ENCODE measurements around the gene MBD3L3.
"Not testable (repeated sequence)": the region's sequence is repeated elsewhere in the genome, so short reads cannot be mapped to it uniquely, and the experiment has no call there.

The MBD3L3 gene

DNA sequence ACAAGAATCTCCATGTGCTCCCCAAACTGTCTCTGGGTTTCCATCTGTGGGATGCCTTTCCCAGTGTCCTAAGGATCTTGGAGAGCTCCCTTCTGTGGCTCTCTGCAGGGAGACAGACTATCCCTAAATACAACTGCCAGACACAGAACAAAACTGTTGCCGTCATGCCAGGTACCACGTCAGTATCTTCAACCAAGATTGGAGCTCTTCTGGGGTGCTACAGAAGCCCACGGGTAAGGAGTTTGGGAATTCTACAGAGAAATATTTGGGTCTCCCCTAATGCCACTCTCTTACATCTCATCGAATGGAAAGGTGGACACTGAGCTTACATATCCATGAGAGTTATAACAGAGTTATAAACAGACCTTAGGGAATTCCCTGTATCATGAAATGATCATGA is 4.9 kb upstream of the MBD3L3 start:
- DNase-seq (ENCODE audit: low read depth): no peak

DNA sequence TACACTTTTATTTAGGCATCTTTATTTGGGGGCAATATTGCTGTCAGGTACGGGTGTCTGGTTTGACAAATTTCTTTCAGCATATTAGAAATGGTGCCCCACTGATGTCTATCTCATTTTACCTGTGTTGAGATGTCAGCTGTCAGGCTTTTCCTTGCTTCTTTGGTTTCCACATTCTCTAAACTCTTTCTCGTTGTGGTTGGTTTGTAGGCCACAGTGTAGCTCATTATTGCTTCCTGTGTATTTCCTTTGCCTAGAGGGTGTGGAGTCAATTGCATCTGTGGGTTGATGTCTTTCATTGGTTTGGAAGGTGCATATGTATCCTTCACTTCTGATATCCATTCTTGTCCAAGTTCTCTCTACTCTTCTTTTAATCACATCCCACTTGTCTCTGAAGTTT is 1.5 kb upstream of the MBD3L3 start:
- not testable (repeated sequence) for DNase-seq (ENCODE audit: low read depth)

DNA sequence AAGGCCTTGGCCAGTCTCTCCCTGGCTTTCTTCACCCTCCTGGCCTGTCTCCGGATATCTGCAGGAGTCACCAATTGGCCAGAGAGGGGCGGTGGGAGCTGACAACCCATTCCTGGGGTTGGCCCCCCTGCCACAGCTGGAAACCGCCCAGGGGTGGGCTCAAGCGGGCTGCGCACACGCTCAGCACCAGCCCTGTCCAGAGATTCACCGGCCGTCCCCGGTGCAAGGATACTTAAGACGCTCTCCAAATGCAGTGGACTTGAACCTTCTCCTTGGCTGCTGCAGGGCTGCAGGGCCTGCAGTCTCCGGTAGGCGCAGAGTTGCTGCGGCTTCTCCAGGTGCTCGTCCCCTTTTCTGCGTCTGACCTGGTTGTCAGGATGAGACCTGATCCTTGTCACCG is 2.1 kb downstream of the MBD3L3 start:
- not testable (repeated sequence) for DNase-seq (ENCODE audit: low read depth)

DNA sequence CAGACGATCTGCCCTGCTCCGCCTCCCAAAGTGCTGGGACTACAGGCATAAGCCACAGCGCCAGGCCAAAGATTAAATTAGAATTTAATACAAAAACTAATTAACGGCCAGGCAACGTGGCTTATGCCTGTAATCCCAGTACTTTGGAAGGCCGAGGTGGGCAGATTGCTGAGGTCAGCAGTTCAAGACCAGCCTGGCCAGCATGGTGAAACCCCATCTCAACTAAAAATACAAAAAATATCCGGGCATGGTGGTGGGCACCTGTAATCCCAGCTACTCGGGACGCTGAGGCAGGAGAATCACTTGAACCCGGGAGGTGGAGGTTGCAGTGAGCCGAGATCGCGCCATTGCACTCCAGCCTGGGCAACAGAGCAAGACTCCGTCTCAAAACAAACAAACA is 2.8 kb downstream of the MBD3L3 start:
- not testable (repeated sequence) for DNase-seq (ENCODE audit: low read depth)

DNA sequence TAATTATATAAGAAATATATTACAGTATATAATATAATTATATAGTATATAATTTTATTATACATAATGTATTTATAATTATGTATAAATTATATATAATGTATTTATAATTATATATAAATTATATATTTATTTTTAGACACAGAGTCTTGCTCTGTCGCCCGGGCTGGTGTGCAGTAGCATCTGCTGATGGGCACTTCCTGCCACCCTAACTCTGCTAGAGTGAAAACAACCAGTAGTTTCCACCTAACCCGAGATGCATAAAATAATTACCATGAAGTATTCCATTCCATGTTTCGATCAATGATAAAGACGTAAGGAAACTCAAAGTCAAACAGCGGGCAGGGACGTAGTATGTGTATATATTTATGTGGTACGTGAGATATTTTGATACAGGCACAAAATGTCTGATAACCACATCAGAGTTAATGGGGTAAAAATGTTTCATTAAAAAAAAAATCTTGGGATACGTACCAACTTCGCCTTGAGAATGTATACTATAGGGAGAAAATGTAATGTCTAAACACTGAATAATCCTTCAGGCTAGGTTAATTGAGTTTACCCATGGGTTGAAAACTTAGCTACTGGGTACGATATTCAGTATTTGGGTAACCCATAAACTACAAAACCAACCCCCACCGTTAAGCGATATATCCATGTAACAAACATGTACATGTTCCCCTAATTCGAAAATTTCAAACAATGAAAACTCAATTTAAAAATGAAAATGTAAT is 3.7 kb downstream of the MBD3L3 start:
- not testable (repeated sequence) for DNase-seq (ENCODE audit: low read depth)

DNA sequence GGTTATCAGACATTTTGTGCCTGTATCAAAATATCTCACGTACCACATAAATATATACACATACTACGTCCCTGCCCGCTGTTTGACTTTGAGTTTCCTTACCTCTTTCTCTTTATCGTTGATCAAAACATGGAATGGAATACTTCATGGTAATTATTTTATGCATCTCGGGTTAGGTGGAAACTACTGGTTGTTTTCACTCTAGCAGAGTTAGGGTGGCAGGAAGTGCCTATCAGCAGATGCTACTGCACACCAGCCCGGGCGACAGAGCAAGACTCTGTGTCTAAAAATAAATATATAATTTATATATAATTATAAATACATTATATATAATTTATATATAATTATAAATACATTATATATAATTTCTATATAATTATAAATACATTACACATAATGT is 5.6 kb downstream of the MBD3L3 start:
- DNase-seq (ENCODE audit: low read depth): not testable (repeated sequence)

DNA sequence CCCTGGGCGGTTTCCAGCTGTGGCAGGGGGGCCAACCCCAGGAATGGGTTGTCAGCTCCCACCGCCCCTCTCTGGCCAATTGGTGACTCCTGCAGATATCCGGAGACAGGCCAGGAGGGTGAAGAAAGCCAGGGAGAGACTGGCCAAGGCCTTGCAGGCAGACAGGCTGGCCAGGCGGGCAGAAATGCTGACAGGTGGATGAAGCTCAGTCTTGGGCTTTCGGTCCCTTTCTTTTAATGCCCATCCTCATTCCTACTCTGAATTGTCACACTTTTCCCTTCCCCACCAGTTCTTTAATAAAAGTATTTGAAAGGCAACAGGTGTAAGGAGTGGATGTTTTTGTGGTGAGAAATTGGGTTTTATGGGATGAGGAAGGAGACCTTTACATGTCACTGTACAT is 7.1 kb downstream of the MBD3L3 start:
- not testable (repeated sequence) for DNase-seq (ENCODE audit: low read depth)

DNA sequence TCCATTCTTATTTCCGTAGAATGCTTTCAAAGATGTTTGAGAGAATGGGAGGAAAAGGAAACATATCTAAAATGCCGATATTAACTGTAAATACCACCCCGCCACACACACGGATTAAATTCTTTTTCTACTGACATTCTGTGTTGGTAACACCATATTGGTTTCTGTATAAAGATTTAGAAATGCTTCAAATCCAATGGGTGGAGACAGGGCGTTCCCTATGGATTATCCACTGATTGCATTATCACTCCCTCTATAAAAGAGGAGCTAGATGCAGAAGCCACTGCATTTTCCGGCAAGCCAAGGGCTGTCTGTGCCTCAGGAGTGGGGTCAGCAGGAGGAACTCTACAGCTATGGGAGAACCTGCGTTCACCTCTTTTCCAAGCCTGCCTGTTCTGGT is 9.5 kb downstream of the MBD3L3 start, which contains the start of gene MBD3L2:
Gene MBD3L2, plus strand, starts transcription at position 301 of the 400 bp plus-strand sequence. Its CDS starts 53 bp downstream, at position 354.
- not testable (repeated sequence) for DNase-seq (ENCODE audit: low read depth)

DNA sequence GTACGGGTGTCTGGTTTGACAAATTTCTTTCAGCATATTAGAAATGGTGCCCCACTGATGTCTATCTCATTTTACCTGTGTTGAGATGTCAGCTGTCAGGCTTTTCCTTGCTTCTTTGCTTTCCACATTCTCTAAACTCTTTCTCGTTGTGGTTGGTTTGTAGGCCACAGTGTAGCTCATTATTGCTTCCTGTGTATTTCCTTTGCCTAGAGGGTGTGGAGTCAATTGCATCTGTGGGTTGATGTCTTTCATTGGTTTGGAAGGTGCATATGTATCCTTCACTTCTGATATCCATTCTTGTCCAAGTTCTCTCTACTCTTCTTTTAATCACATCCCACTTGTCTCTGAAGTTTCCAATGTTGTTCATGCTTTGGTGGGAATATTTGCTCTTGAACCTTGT is 16.9 kb downstream of the MBD3L3 start:
- DNase-seq (ENCODE audit: low read depth): not testable (repeated sequence)

DNA sequence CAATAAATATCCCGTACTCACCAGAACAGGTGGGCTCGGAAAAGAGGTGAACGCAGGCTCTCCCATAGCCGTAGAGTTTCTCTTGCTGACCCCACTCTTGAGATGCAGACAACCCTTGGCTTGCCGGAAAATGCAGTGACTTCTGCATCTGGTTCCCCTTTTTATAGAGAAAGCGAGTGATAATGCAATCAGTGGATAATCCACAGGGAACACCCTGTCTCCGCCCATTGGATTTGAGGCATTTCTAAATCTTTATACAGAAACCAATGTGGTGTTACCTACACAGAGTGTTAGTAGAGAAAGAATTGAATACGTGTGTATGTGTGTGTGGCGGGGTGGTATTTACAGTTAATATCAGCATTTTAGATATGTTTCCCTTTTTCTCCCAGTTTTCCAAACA is 18.4 kb downstream of the MBD3L3 start, which contains the start of gene MBD3L4:
Gene MBD3L4, minus strand, starts transcription at position 101 of the 400 bp plus-strand sequence. Its CDS starts 35 bp downstream, at position 66.
- DNase-seq (ENCODE audit: low read depth): not testable (repeated sequence)

DNA sequence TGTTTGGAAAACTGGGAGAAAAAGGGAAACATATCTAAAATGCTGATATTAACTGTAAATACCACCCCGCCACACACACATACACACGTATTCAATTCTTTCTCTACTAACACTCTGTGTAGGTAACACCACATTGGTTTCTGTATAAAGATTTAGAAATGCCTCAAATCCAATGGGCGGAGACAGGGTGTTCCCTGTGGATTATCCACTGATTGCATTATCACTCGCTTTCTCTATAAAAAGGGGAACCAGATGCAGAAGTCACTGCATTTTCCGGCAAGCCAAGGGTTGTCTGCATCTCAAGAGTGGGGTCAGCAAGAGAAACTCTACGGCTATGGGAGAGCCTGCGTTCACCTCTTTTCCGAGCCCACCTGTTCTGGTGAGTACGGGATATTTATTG is 28.2 kb downstream of the MBD3L3 start, which contains the start of gene MBD3L5:
Gene MBD3L5, plus strand, starts transcription at position 301 of the 400 bp plus-strand sequence. Its CDS starts 34 bp downstream, at position 335.
- DNase-seq (ENCODE audit: low read depth): not testable (repeated sequence)

DNA sequence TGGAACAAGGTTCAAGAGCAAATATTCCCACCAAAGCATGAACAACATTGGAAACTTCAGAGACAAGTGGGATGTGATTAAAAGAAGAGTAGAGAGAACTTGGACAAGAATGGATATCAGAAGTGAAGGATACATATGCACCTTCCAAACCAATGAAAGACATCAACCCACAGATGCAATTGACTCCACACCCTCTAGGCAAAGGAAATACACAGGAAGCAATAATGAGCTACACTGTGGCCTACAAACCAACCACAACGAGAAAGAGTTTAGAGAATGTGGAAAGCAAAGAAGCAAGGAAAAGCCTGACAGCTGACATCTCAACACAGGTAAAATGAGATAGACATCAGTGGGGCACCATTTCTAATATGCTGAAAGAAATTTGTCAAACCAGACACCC is 29.7 kb downstream of the MBD3L3 start:
- DNase-seq (ENCODE audit: low read depth): not testable (repeated sequence)

DNA sequence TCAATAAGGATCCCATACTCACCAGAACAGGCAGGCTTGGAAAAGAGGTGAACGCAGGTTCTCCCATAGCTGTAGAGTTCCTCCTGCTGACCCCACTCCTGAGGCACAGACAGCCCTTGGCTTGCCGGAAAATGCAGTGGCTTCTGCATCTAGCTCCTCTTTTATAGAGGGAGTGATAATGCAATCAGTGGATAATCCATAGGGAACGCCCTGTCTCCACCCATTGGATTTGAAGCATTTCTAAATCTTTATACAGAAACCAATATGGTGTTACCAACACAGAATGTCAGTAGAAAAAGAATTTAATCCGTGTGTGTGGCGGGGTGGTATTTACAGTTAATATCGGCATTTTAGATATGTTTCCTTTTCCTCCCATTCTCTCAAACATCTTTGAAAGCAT is 37.1 kb downstream of the MBD3L3 start, which contains the start of gene MBD3L2B:
Gene MBD3L2B, minus strand, starts transcription at position 101 of the 400 bp plus-strand sequence. Its CDS starts 34 bp downstream, at position 67.
- not testable (repeated sequence) for DNase-seq (ENCODE audit: low read depth)

DNA sequence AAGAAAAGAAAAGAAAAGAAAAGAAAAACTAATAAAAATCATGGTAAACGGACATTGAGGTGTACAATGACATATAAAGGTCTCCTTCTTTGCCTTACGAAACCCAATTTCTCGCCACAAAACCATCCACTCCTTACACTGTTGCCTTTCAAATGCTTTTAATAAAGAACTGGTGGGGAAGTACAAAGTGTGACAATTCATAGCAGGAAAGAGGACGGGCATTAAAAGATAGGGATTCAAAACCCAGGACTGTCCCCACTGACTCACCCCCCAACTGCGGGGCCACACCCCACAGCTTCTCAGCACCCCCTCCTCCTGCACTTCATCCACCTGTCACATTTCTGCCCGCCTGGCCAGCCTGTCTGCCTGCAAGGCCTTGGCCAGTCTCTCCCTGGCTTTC is 39.6 kb downstream of the MBD3L3 start:
- no peak for DNase-seq (ENCODE audit: low read depth)

DNA sequence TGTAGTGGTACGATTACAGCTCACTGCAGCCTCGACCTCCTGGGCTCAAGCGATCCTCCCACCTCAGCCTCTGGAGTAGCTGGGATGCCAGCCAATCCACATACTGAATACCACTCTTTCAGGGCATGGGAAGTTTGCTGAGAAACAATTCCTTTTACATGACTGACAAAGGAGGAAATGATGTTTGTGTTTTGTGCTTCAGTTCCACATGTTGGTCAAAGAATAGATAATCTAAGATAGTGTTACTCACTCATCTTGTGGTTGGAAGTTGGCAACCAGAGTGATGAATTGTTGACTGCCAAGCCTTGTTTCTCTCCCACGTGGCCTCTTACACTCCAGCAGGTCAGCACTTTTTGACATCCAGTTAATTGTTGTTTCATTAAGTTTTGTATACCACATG is 44.8 kb downstream of the MBD3L3 start:
- peak; percentile 71 for DNase-seq (ENCODE audit: low read depth)

DNA sequence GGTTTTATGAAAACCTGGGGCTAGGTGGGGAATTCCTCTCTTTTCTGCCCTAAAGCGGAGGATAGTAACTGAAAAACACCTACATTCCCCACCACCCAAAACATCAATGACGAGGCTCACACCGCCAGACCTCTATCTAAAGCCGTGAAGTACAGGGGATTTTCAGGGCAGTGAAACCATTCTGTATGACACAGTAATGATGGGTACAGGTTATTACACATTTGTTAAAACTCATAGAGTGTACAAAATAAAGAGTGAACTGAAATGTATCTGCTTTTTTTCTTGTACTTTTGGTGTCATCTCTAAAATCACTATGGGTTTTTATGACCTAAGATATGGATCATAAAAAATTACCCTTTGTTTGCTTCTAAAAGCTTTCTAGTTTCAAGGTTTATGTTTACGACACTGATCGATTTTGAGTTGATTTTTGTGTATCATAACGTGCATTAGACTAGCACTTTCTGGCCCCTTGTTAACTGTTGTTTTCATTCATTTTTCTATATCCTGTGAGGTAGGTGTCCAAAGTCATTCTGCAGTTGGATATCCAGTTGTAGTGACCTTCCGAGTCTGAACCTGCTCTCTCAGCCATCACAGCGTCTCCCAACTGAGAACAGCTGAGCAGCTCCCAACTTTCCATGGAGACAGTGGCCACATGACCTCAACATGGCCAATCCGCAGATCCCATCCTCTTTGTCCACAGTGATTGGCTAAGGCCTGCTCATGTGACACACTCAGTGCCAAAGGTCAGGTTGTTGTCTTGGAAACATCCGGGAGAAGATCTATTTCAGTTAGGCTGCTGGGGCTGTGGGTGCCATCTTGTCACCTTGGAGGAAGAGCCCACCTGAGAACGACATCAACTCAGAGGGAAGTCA is 47.5 kb downstream of the MBD3L3 start:
- no peak for DNase-seq (ENCODE audit: low read depth)

DNA sequence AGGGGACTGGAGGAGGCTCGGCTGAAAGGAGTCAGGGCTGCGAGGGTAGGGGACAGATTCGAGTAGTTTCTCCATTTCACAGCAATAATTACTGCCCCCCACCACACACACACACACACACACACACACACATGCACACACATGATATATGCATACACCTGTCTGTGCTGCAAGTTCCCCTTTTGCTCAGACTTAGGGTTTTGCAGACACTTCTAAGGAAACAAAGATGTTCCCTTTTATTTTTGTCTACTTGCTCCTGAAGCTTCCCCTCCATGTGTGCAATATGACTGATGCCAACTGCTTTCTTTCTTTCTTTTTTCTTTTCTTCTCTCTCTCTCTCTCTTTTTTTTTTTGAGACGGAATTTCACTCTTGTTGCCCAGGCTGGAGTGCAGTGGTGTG is 50.6 kb downstream of the MBD3L3 start:
- DNase-seq (ENCODE audit: low read depth): no peak
